AG10803 (cell line): ENCODE results near the gene SV2C.

Source experiments
- DNase-seq: peaks from one replicate; pipeline ENCODE4 v3.0.0; 2010; ENCODE audit warnings: low read depth
- H3K4me3 ChIP-seq: 2 replicates; pipeline ENCODE4 v1.5.1; 2011; ENCODE audit warnings: mild to moderate bottlenecking, low read length, control low read depth
- TF ChIP-seq, protein P1 (sequence below): conservative IDR thresholded peaks from 2 replicates; pipeline ENCODE4 v1.5.1; 2011; ENCODE audit warnings: mild to moderate bottlenecking, low read length, control low read depth, inconsistent platforms

The SV2C gene

DNA sequence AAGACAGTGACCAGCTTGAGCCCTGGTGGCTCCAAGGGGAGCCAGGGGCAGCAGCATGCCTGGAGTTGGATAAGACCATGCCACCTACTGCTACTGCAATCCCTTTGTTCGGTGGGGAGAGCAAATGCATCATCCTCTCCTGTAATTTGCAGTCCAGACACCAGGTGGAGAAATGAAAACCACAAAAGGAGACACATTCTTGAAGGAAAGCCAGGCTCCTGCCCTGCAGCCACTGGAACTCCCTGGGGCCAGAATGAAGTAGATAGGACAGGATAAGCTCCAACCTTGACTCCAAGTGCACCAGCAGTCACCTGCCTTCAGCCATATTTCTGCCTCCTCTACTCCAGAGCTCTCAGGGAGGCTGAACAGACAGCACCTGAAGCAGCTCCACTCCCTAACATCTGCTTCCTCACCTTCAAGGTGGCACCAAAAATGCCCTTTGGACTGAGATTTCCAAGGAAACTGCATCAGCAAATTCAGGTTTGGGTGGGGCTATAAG lies 254.8 kb downstream of the SV2C start:
- H3K4me3 ChIP-seq: no peak overlapping the region
- TF ChIP-seq, protein P1, sequence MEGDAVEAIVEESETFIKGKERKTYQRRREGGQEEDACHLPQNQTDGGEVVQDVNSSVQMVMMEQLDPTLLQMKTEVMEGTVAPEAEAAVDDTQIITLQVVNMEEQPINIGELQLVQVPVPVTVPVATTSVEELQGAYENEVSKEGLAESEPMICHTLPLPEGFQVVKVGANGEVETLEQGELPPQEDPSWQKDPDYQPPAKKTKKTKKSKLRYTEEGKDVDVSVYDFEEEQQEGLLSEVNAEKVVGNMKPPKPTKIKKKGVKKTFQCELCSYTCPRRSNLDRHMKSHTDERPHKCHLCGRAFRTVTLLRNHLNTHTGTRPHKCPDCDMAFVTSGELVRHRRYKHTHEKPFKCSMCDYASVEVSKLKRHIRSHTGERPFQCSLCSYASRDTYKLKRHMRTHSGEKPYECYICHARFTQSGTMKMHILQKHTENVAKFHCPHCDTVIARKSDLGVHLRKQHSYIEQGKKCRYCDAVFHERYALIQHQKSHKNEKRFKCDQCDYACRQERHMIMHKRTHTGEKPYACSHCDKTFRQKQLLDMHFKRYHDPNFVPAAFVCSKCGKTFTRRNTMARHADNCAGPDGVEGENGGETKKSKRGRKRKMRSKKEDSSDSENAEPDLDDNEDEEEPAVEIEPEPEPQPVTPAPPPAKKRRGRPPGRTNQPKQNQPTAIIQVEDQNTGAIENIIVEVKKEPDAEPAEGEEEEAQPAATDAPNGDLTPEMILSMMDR: peak; percentile 29
- peak; percentile 26 for DNase-seq

DNA sequence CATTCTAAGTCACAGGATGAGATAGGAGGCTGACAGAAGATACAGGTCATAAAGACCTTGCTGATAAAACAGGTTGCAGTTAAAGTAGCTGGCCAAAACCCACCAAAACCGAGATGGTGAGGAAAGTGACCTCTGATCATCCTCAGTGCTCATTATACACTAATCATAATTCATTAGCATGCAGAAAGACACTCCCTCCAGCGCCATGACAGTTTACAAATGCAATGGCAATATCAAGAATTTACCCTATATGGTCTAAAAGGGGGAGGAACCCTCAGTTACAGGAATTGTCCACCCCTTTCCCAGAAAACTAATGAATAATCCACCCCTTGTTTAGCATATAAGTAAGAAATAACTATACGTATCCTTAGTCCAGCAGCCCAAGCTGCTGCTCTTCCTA lies 256.7 kb downstream of the SV2C start:
- H3K4me3 ChIP-seq: no peak overlapping the region
- no peak for DNase-seq
- TF ChIP-seq, protein P1: no peak

DNA sequence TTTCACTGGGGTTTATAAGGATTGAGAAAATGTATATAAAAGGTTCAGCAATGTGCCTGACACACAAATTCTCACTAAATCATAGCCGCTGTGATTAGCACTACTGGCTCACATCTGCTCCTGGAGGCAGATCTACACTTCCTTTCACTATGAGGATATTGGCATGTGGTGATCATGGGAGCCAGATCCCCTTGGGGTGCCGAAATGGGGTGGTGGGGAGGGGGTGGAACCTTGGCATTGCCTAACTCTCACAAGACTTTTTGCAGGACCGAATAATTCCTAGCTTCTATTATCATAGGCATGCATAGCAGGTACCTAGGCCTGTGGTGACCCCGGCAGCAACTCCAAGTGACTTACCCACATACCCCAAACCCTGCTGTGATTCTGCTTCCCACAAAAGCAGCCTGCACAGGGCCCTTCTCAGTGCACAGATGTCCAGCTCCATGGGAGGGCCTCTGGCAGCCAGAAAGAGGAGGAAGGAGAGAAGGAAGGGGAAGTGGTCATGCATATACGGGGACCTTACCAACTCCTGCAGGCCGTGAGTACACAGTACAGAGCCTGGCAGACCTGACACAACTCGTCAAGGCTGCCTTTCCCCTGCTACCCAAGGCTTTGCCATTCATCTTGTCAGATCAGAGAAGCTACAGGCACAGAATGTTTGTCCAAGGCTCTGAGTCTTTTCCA lies 258.6 kb downstream of the SV2C start:
- DNase-seq: no peak
- H3K4me3 ChIP-seq: no peak overlapping the region
- TF ChIP-seq, protein P1: no peak

DNA sequence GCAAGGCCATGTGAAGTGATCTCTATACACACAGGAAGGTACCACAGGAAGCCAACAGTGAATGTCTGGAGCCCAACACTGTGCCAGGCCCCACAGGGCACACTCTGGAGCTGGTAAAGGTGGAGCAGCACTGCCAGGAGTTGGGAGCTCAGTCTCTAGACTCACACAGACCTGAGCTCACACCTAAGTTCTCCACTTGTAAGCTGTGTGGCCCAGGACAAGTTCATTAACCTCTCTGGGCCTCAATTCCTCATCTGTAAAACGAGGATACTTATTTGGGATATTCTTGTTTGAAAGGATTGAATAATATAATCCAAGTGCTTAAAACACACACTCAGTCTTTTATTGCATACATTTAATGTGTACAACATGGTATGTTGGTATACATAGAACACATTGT lies 259.3 kb downstream of the SV2C start:
- DNase-seq: no peak
- H3K4me3 ChIP-seq: no peak overlapping the region
- TF ChIP-seq, protein P1: no peak

DNA sequence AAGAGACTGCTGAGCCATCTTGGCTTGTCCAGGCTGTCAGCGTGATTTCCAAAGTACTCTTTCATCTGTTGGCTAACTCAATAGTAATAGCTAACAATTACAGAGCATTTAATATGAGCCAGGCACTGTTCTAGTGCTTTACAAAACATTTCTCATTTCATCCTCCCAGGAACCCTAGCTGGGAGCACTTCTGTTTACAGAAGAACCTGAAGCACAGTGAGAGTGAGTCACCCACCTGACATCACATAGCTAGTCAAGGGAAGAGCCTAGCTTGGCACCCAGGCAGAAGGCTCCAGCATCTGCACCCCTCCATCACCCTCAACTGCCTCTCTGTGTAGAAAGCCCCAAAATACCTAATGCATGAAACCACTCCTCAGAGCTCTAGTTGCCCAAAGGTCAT lies 262.4 kb downstream of the SV2C start:
- TF ChIP-seq, protein P1: no peak
- H3K4me3 ChIP-seq: no peak overlapping the region
- DNase-seq: no peak

DNA sequence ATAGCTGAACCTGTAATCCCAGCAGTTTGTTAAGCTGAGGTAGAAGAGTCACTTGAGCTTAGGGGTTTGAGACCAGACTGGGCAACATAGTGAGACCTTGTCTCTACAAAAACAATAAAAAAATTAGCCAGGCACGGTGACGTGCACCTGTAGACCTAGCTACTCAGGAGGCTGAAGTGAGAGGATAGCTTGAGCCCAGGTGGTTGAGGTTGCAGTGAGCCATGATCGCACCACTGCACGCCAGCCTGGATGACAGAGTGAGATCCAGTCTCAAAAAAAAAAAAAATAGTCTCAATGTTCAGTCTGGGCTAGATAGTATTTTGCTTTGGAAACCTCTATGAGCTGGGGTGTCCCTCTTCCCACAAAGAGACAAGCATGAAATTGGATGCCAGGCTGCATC lies 268.0 kb downstream of the SV2C start:
- no peak for DNase-seq
- TF ChIP-seq, protein P1: no peak
- no peak overlapping the region for H3K4me3 ChIP-seq

DNA sequence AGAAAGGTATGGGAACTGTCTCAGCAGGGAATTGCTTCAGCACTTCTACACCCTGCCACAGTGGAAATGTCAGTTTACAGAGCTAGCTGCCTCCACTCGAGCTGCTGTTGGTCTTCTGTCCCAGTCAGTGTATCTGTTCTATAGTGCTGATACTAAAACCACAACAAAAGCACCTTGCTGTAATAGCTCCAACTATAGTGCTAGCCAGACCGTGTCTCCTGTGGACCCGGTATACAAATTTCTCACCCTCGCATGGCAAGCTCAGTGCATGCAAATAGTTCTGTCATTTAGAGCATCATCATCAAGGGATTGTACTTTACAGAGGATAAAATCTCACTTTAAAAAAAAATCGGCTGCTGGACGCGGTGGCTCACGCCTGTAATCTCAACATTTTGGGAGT lies 268.4 kb downstream of the SV2C start:
- TF ChIP-seq, protein P1: no peak
- no peak overlapping the region for H3K4me3 ChIP-seq
- DNase-seq: no peak
